SK-N-SH (cell line): ENCODE measurements around the gene RHOT2. TPM values are rescaled to one million over a fixed set of nuclear protein-coding genes. Genes with fewer than 3 reads are reported as not detected.

Experiments used
- CTCF ChIA-PET: fragments of 300-600, 350-600 bp; formaldehyde crosslinking; extraction: SDS; loops from one replicate; lab custom pipeline; 2021; lab: Yijun Ruan, JAX
- POLR2A ChIA-PET: fragments of 350-600 bp; sonication (Branson Sonifier 250); formaldehyde crosslinking; extraction: SDS; loops from one replicate; lab custom pipeline; 2020; ENCODE audit warnings: antibody characterized with exemption, inconsistent platforms; lab: Yijun Ruan, JAX
- DNase-seq: peaks from one replicate; pipeline ENCODE4 v3.0.0; 2012
- H2AFZ ChIP-seq: fragments of 200-600 bp; sonication (generic); 2 replicates; pipeline ENCODE4 v1.8.1; 2016; ENCODE audit warnings: antibody characterized with exemption, mild to moderate bottlenecking, low read depth
- H3F3A ChIP-seq: fragments of 200-600 bp; sonication (generic); replicated peaks from 2 replicates; pipeline ENCODE3; 2016; ENCODE audit warnings: antibody characterized with exemption, mild to moderate bottlenecking; ENCODE audit not compliant: insufficient read depth
- H3K27ac ChIP-seq, 2 experiments: fragments of 200-500 bp in 1 of 2; fragments of 200-600 bp in 1 of 2; sonication (Bioruptor generic) in 1 of 2; sonication (generic), shearing (Covaris generic) in 1 of 2; 2 replicates each; pipeline versions ENCODE4 v1.5.1 to v1.6.1; 2014 to 2016; ENCODE audit warnings: low read depth in 2 of 2, inconsistent platforms in 1 of 2, low read length in 1 of 2, mild to moderate bottlenecking in 1 of 2, mixed read lengths in 1 of 2
- H3K27me3 ChIP-seq: fragments of 200-600 bp; sonication (generic), shearing (Covaris generic); 2 replicates; pipeline ENCODE4 v1.6.1; 2016; ENCODE audit warnings: mixed run types; ENCODE audit not compliant: insufficient read depth
- H3K36me3 ChIP-seq, 2 experiments: fragments of 200-500 bp in 1 of 2; fragments of 200-600 bp in 1 of 2; sonication (Bioruptor generic) in 1 of 2; sonication (generic) in 1 of 2; replicated peaks in 1 of 2; 2 replicates each; pipeline versions ENCODE3 to v1.5.1; 2014 to 2016; ENCODE audit warnings: low read length in 1 of 2, mild to moderate bottlenecking in 1 of 2; ENCODE audit not compliant: insufficient read depth in 2 of 2, control insufficient read depth in 1 of 2
- H3K4me1 ChIP-seq, 2 experiments: fragments of 200-500 bp in 1 of 2; fragments of 200-600 bp in 1 of 2; sonication (Bioruptor generic) in 1 of 2; sonication (generic), shearing (Covaris generic) in 1 of 2; 2 replicates each; pipeline versions ENCODE4 v1.5.1 to v1.6.1; 2014 to 2016; ENCODE audit warnings: low read depth in 1 of 2, low read length in 1 of 2, mixed run types in 1 of 2; ENCODE audit not compliant: insufficient read depth in 2 of 2, control insufficient read depth in 1 of 2
- H3K4me2 ChIP-seq: fragments of 200-600 bp; sonication (generic), shearing (Covaris generic); 2 replicates; pipeline ENCODE4 v1.6.1; 2017; ENCODE audit warnings: mixed run types
- H3K4me3 ChIP-seq, 2 experiments: fragments of 200-500 bp in 1 of 2; fragments of 200-600 bp in 1 of 2; sonication (Bioruptor generic) in 1 of 2; sonication (generic), shearing (Covaris generic) in 1 of 2; 2 replicates each; pipeline versions ENCODE4 v1.5.1 to v1.8.1; 2014 to 2016; ENCODE audit warnings: low read depth in 2 of 2, inconsistent platforms in 1 of 2, low read length in 1 of 2, mild to moderate bottlenecking in 1 of 2, mixed read lengths in 1 of 2, moderate library complexity in 1 of 2
- H3K79me2 ChIP-seq: fragments of 200-600 bp; sonication (generic); 2 replicates; pipeline ENCODE4 v1.8.1; 2017; ENCODE audit warnings: mild to moderate bottlenecking; ENCODE audit not compliant: insufficient read depth
- H3K9ac ChIP-seq: fragments of 200-600 bp; sonication (generic); 2 replicates; pipeline ENCODE4 v1.6.1; 2017; ENCODE audit warnings: mixed run types
- H3K9me2 ChIP-seq: fragments of 200-600 bp; sonication (generic); 2 replicates; pipeline ENCODE4 v1.6.1; 2017; ENCODE audit warnings: mixed run types
- H3K9me3 ChIP-seq: fragments of 200-600 bp; sonication (generic); 2 replicates; pipeline ENCODE4 v1.6.1; 2017; ENCODE audit warnings: mixed run types, mild to moderate bottlenecking, moderate library complexity
- H4K20me1 ChIP-seq: fragments of 200-600 bp; sonication (generic); 2 replicates; pipeline ENCODE4 v1.6.1; 2017; ENCODE audit warnings: mild to moderate bottlenecking, mixed run types; ENCODE audit not compliant: insufficient read depth
- CHD2 ChIP-seq: fragments of 150-350 bp; IDR thresholded peaks from 2 replicates; pipeline ENCODE4 v1.6.1; 2018; ENCODE audit warnings: low read length; ENCODE audit not compliant: partially characterized antibody
- EZH2phosphoT487 ChIP-seq: fragments of 200-600 bp; sonication (generic); IDR thresholded peaks from 2 replicates; pipeline ENCODE4 v1.6.1; 2017; ENCODE audit warnings: low read depth, mixed run types, mild to moderate bottlenecking, antibody characterized with exemption, moderate library complexity, borderline replicate concordance
- FOXM1 ChIP-seq: IDR thresholded peaks from 2 replicates; pipeline ENCODE4 v1.4.0; 2012; ENCODE audit warnings: low read depth, mild to moderate bottlenecking
- NRF1 ChIP-seq: IDR thresholded peaks from 2 replicates; pipeline ENCODE4 v1.6.1; 2012; ENCODE audit warnings: low read depth, mild to moderate bottlenecking, low read length
- POLR2AphosphoS5 ChIP-seq: IDR thresholded peaks from 2 replicates; pipeline ENCODE4 v1.6.1; 2012; ENCODE audit warnings: low read depth, low read length
- RCOR1 ChIP-seq: fragments of 150-350 bp; IDR thresholded peaks from 2 replicates; pipeline ENCODE4 v1.6.1; 2017; ENCODE audit warnings: antibody characterized with exemption, low read length
- RXRA ChIP-seq: IDR thresholded peaks from 2 replicates; pipeline ENCODE4 v1.4.0; 2012; ENCODE audit warnings: low read depth, mild to moderate bottlenecking, borderline replicate concordance
- SIN3A ChIP-seq: IDR thresholded peaks from 2 replicates; pipeline ENCODE4 v1.6.1; 2012; ENCODE audit warnings: low read depth, mild to moderate bottlenecking, low read length, moderate library complexity, borderline replicate concordance
- TAF1 ChIP-seq: IDR thresholded peaks from 2 replicates; pipeline ENCODE4 v1.6.1; 2012; ENCODE audit warnings: low read depth, mild to moderate bottlenecking, low read length, moderate library complexity, borderline replicate concordance
- TCF12 ChIP-seq: IDR thresholded peaks from 2 replicates; pipeline ENCODE4 v1.4.0; 2012
- TEAD4 ChIP-seq: IDR thresholded peaks from 2 replicates; pipeline ENCODE4 v1.4.0; 2012; ENCODE audit warnings: mild to moderate bottlenecking, borderline replicate concordance; ENCODE audit not compliant: insufficient read depth
- WGBS: methylation state at CpG from one replicate; pipeline ENCODE4 v1.1.6; 2017; ENCODE audit warnings: low lambda C conversion rate; 5-methylcytosine and 5-hydroxymethylcytosine counted together
- polyA plus RNA-seq, 3 experiments: library from polyadenylated mRNA; depleted of rRNA; stranded (reverse); fragments of >200 nt; gene quantifications; 2 replicates each; pipeline ENCODE4 v1.2.3, GENCODE V29; 2012
- TF ChIP-seq, protein P1 (sequence below): IDR thresholded peaks from 2 replicates; pipeline ENCODE4 v1.4.0; 2012; ENCODE audit warnings: low read depth
- TF ChIP-seq, protein P2 (sequence below): IDR thresholded peaks from 2 replicates; pipeline ENCODE4 v1.6.1; 2012; ENCODE audit warnings: mild to moderate bottlenecking, low read depth, low read length, moderate library complexity
- TF ChIP-seq, protein P3 (sequence below): fragments of 200-600 bp; sonication (generic); IDR thresholded peaks from 2 replicates; pipeline ENCODE4 v1.6.1; 2017; ENCODE audit warnings: antibody characterized with exemption, mild to moderate bottlenecking, moderate library complexity

The RHOT2 gene
- polyA plus RNA-seq, 1 of the 3 experiments (the other 2 are of a cell fraction): 229 TPM

DNA sequence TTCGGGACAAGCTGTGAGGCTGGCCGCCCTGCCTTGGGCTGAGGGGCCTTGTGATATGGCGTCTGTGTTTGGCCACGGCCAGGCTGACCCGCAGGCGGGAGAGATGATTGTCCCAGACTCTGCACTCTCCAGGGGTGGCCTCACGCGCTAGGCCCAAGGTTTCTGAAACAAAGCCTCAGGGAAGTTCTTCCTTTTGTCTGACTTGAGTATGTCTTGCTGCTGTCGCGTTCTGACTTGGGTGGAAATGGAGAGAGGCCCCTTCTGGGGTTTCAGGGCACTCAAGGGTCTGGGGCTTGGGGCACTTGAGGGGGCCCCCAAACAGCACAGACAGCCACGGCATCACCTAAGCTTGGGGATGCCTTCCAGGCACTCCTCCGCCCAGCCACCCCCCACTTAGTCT lies 43.2 kb downstream of the RHOT2 start:
- ChIA-PET POLR2A (no interaction called here), CTCF (interaction anchor here (0.9 to 22.4 kb wide), 9 partner anchors 9 to 392 kb away, joined by 4 to 358 read pairs (median 6); partner anchors contain the start of genes ANTKMT, CCDC78, CIAO3 and HAGHL)
- Histone ChIP-seq H3K9ac (no peak overlapping the region), H3K4me2 (peak overlapping the region; percentile 47; the same call in 1 of the 2 replicates), H3K4me3 (no peak overlapping the region), H4K20me1 (no peaks in the 10 kb centered on the region), H3K9me2 (no peaks in the 10 kb centered on the region), H3K79me2 (0 out of 2 replicates have a peak, but pooled peaks cover 2% of the 10 kb centered on the region), H3K27me3 (no peaks in the 10 kb centered on the region), H3F3A (peaks cover 30% of the 10 kb centered on the region), H3K9me3 (no peaks in the 10 kb centered on the region), H2AFZ (no peak overlapping the region), H3K36me3 (no peaks in the 10 kb centered on the region), H3K27ac (no peak overlapping the region), H3K4me1 (peaks cover 23 to 42% of the 10 kb centered on the region in 2 experiments; a peak in 2 of 4 replicates)
- no peak for DNase-seq
- 80% methylated on average over 5 of the region's 12 CpGs for WGBS
- TF ChIP-seq, protein P1, sequence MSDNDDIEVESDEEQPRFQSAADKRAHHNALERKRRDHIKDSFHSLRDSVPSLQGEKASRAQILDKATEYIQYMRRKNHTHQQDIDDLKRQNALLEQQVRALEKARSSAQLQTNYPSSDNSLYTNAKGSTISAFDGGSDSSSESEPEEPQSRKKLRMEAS: no peak
- no peak for TF ChIP-seq CHD2
- TF ChIP-seq TCF12: no peak
- no peak for TF ChIP-seq NRF1
- TF ChIP-seq, protein P2, sequence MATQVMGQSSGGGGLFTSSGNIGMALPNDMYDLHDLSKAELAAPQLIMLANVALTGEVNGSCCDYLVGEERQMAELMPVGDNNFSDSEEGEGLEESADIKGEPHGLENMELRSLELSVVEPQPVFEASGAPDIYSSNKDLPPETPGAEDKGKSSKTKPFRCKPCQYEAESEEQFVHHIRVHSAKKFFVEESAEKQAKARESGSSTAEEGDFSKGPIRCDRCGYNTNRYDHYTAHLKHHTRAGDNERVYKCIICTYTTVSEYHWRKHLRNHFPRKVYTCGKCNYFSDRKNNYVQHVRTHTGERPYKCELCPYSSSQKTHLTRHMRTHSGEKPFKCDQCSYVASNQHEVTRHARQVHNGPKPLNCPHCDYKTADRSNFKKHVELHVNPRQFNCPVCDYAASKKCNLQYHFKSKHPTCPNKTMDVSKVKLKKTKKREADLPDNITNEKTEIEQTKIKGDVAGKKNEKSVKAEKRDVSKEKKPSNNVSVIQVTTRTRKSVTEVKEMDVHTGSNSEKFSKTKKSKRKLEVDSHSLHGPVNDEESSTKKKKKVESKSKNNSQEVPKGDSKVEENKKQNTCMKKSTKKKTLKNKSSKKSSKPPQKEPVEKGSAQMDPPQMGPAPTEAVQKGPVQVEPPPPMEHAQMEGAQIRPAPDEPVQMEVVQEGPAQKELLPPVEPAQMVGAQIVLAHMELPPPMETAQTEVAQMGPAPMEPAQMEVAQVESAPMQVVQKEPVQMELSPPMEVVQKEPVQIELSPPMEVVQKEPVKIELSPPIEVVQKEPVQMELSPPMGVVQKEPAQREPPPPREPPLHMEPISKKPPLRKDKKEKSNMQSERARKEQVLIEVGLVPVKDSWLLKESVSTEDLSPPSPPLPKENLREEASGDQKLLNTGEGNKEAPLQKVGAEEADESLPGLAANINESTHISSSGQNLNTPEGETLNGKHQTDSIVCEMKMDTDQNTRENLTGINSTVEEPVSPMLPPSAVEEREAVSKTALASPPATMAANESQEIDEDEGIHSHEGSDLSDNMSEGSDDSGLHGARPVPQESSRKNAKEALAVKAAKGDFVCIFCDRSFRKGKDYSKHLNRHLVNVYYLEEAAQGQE: no peak
- TF ChIP-seq, protein P3, sequence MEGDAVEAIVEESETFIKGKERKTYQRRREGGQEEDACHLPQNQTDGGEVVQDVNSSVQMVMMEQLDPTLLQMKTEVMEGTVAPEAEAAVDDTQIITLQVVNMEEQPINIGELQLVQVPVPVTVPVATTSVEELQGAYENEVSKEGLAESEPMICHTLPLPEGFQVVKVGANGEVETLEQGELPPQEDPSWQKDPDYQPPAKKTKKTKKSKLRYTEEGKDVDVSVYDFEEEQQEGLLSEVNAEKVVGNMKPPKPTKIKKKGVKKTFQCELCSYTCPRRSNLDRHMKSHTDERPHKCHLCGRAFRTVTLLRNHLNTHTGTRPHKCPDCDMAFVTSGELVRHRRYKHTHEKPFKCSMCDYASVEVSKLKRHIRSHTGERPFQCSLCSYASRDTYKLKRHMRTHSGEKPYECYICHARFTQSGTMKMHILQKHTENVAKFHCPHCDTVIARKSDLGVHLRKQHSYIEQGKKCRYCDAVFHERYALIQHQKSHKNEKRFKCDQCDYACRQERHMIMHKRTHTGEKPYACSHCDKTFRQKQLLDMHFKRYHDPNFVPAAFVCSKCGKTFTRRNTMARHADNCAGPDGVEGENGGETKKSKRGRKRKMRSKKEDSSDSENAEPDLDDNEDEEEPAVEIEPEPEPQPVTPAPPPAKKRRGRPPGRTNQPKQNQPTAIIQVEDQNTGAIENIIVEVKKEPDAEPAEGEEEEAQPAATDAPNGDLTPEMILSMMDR: no peak
- no peak for TF ChIP-seq EZH2phosphoT487
- TF ChIP-seq POLR2AphosphoS5: no peak
- no peak for TF ChIP-seq RXRA
- no peak for TF ChIP-seq TEAD4
- no peak for TF ChIP-seq FOXM1
- TF ChIP-seq RCOR1: no peak
- no peak for TF ChIP-seq SIN3A
- no peak for TF ChIP-seq TAF1
